ENCODE results near the gene LHX5.

DNA sequence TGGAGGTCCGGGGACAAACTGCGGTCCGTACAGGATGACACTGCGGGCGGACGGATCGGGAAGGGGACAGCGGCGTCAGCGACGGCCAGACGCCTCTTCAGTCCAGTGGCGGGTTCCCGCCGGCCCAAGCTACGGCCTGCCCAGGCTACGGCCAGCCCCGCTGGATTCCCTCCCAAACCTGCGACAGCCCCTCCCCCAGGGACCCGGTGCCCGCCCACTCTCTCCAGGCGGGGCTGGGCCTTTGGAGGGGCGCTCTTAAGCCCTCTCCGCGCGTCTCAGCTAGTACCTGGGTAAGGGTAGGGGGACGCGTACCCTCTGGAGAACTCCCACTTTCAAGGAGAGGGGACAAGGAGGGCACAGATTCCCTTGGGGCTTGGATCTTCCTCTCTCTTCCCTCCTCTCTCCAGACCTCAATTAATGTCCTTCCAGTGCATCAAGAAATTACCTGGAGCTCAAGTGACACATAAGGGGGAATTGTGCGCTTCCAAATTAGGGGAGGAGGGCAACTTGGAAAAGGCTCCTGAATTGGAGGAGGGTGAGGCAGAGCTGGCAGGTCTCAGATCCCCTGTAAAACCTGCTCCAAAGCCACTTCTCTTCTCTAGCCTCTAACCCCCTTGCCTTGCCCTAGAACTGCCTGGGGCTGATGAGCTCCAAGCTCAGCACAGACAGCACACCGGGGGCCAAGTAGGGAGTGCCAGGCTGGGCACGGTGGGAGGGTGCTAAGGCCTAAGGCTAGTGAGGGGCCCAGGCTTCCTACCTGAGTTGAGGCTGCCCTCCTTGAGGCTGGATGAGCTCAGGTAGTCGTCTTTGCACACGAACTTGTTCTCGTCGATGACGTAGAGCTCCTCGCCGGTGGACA lies 3.1 kb downstream of the LHX5 start:
- TF ChIP-seq EZH2 (IDR thresholded peaks at IDR 0.05; ENCODE audit: insufficient read depth, low read length), result peak; percentile 16
- TF ChIP-seq, protein P1, sequence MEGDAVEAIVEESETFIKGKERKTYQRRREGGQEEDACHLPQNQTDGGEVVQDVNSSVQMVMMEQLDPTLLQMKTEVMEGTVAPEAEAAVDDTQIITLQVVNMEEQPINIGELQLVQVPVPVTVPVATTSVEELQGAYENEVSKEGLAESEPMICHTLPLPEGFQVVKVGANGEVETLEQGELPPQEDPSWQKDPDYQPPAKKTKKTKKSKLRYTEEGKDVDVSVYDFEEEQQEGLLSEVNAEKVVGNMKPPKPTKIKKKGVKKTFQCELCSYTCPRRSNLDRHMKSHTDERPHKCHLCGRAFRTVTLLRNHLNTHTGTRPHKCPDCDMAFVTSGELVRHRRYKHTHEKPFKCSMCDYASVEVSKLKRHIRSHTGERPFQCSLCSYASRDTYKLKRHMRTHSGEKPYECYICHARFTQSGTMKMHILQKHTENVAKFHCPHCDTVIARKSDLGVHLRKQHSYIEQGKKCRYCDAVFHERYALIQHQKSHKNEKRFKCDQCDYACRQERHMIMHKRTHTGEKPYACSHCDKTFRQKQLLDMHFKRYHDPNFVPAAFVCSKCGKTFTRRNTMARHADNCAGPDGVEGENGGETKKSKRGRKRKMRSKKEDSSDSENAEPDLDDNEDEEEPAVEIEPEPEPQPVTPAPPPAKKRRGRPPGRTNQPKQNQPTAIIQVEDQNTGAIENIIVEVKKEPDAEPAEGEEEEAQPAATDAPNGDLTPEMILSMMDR (IDR thresholded peaks at IDR 0.05; ENCODE audit: insufficient read depth, low read depth, low read length), result no peak

All from astrocyte (in vitro differentiated cells and primary cell).